Mesendoderm (in vitro differentiated cells): Measurements from ENCODE around the gene CTRB2.

Experiments used
- DNase-seq: peaks from one replicate; pipeline ENCODE4 v3.0.0; 2013
- H2AK5ac ChIP-seq: 2 replicates; pipeline ENCODE4 v1.6.1; 2013; ENCODE audit warnings: low read length, inconsistent platforms
- H2BK120ac ChIP-seq: 2 replicates; pipeline ENCODE4 v1.6.1; 2013; ENCODE audit warnings: low read depth, mild to moderate bottlenecking, low read length, moderate library complexity, mixed read lengths
- H2BK15ac ChIP-seq: replicated peaks from 2 replicates; pipeline ENCODE4 v1.6.1; 2013; ENCODE audit warnings: low read depth, mild to moderate bottlenecking, moderate library complexity
- H2BK5ac ChIP-seq: 2 replicates; pipeline ENCODE4 v1.6.1; 2013; ENCODE audit warnings: low read length, inconsistent platforms
- H3K18ac ChIP-seq: 2 replicates; pipeline ENCODE4 v1.6.1; 2013; ENCODE audit warnings: mild to moderate bottlenecking, low read length, mixed read lengths
- H3K23ac ChIP-seq: one replicate; pipeline ENCODE4 v1.6.1; 2013; ENCODE audit warnings: low read length
- H3K27ac ChIP-seq: 2 replicates; pipeline ENCODE4 v1.5.1; 2013; ENCODE audit warnings: low read depth, mild to moderate bottlenecking, inconsistent platforms, low read length, moderate library complexity
- H3K27me3 ChIP-seq: 2 replicates; pipeline ENCODE4 v1.6.1; 2013; ENCODE audit warnings: low read length, control low read depth, mild to moderate bottlenecking, inconsistent platforms; ENCODE audit not compliant: insufficient read depth, poor library complexity
- H3K36me3 ChIP-seq: 2 replicates; pipeline ENCODE4 v1.6.1; 2013; ENCODE audit warnings: low read length, inconsistent platforms; ENCODE audit not compliant: control insufficient read depth, insufficient read depth
- H3K4ac ChIP-seq: one replicate; pipeline ENCODE4 v1.6.1; 2013; ENCODE audit warnings: low read depth, mild to moderate bottlenecking, low read length, moderate library complexity
- H3K4me1 ChIP-seq: 2 replicates; pipeline ENCODE4 v1.6.1; 2013; ENCODE audit warnings: low read depth, low read length, inconsistent platforms; ENCODE audit not compliant: control insufficient read depth
- H3K4me2 ChIP-seq: 2 replicates; pipeline ENCODE4 v1.6.1; 2013; ENCODE audit warnings: low read length
- H3K4me3 ChIP-seq: 2 replicates; pipeline ENCODE4 v1.5.1; 2013; ENCODE audit warnings: mild to moderate bottlenecking, low read length
- H3K56ac ChIP-seq: one replicate; pipeline ENCODE4 v1.6.1; 2013; ENCODE audit warnings: low read length
- H3K79me1 ChIP-seq: 2 replicates; pipeline ENCODE4 v1.6.1; 2013; ENCODE audit warnings: low read length, inconsistent platforms
- H3K79me2 ChIP-seq: 2 replicates; pipeline ENCODE4 v1.6.1; 2013; ENCODE audit warnings: mild to moderate bottlenecking, low read length; ENCODE audit not compliant: control insufficient read depth, insufficient read depth
- H3K9ac ChIP-seq: 2 replicates; pipeline ENCODE4 v1.6.1; 2013; ENCODE audit warnings: low read length, inconsistent platforms
- H4K5ac ChIP-seq: one replicate; pipeline ENCODE4 v1.6.1; 2013; ENCODE audit warnings: low read length
- H4K8ac ChIP-seq: one replicate; pipeline ENCODE4 v1.6.1; 2013; ENCODE audit warnings: low read depth, mild to moderate bottlenecking, control low read depth, low read length, moderate library complexity
- WGBS: extraction: QIAGEN DNeasy Blood & Tissue Kit; methylation state at CpG from one replicate; pipeline ENCODE4 v1.1.7; 2013; ENCODE audit warnings: low lambda C conversion rate, missing lambda C conversion rate; ENCODE audit not compliant: insufficient coverage; ENCODE audit errors: extremely low coverage; 5-methylcytosine and 5-hydroxymethylcytosine counted together

Gene CTRB2

DNA sequence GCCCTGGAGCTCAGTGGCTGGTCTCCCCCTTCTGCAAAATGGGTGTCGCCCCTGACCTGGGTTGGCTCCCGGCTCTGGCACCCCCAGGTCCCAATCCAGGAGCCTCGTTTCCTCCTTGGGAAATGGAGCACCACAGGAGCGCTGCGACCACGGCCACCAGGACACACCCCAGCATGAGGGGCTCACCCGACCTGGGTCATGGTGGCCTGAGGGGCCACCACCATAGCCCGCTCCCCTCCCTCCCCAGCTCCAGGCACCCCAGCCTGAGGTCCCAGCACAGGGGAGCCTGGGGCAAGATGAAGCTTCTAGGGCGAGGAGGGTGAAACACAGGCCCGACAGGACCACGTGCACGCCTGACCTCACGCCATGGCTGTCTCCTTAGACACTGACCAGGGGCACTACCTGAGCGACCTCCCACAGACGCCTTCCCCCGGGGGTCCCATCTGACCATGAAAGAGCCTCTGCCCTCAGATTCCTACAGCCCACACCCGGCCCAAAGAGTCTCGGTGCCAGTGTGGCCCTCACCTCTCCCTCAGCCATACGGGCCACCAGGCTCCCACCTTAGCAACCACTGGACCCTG is 32.7 kb upstream of the CTRB2 start:
- no peak overlapping the region for H3K4me3 ChIP-seq
- no peak overlapping the region for H4K5ac ChIP-seq
- H3K27ac ChIP-seq = no peak overlapping the region
- no peak overlapping the region for H3K4me2 ChIP-seq
- peaks cover 4% of the 10 kb centered on the region for H3K4me1 ChIP-seq
- peak overlapping the region; percentile 7 for H3K56ac ChIP-seq
- peaks cover 22% of the 10 kb centered on the region for H3K79me1 ChIP-seq
- no peak overlapping the region for H2AK5ac ChIP-seq
- H3K79me2 ChIP-seq = peaks cover 59% of the 10 kb centered on the region
- H3K18ac ChIP-seq = no peak overlapping the region
- no peak overlapping the region for H3K4ac ChIP-seq
- H3K27me3 ChIP-seq = no peaks in the 10 kb centered on the region
- DNase-seq = no peak
- peaks cover 16% of the 10 kb centered on the region for H3K36me3 ChIP-seq
- no peak overlapping the region for H4K8ac ChIP-seq
- H2BK15ac ChIP-seq = no peak overlapping the region
- H3K23ac ChIP-seq = no peak overlapping the region
- H3K9ac ChIP-seq = no peak overlapping the region
- H2BK120ac ChIP-seq = no peak overlapping the region
- no peak overlapping the region for H2BK5ac ChIP-seq
- no CpG with 5 or more reads among the region's 19 CpGs for WGBS

GRCh38 chr16:75238853-75239541 is 32.0 kb upstream of the CTRB2 start:
- H2AK5ac ChIP-seq = no peak overlapping the region
- peaks cover 16% of the 10 kb centered on the region for H3K79me1 ChIP-seq
- no peak overlapping the region for H2BK120ac ChIP-seq
- H3K79me2 ChIP-seq = peaks cover 52% of the 10 kb centered on the region
- H3K4me3 ChIP-seq = no peak overlapping the region
- H3K4me2 ChIP-seq = no peak overlapping the region
- H3K27ac ChIP-seq = no peak overlapping the region
- DNase-seq = no peak
- peaks cover 18% of the 10 kb centered on the region for H3K36me3 ChIP-seq
- H3K56ac ChIP-seq = no peak overlapping the region
- no peak overlapping the region for H4K8ac ChIP-seq
- no CpG with 5 or more reads among the region's 16 CpGs for WGBS
- no peak overlapping the region for H3K9ac ChIP-seq
- no peak overlapping the region for H2BK5ac ChIP-seq
- H3K4ac ChIP-seq = no peak overlapping the region
- no peak overlapping the region for H2BK15ac ChIP-seq
- H3K18ac ChIP-seq = no peak overlapping the region
- no peak overlapping the region for H4K5ac ChIP-seq
- no peaks in the 10 kb centered on the region for H3K4me1 ChIP-seq
- no peaks in the 10 kb centered on the region for H3K27me3 ChIP-seq
- H3K23ac ChIP-seq = no peak overlapping the region

DNA sequence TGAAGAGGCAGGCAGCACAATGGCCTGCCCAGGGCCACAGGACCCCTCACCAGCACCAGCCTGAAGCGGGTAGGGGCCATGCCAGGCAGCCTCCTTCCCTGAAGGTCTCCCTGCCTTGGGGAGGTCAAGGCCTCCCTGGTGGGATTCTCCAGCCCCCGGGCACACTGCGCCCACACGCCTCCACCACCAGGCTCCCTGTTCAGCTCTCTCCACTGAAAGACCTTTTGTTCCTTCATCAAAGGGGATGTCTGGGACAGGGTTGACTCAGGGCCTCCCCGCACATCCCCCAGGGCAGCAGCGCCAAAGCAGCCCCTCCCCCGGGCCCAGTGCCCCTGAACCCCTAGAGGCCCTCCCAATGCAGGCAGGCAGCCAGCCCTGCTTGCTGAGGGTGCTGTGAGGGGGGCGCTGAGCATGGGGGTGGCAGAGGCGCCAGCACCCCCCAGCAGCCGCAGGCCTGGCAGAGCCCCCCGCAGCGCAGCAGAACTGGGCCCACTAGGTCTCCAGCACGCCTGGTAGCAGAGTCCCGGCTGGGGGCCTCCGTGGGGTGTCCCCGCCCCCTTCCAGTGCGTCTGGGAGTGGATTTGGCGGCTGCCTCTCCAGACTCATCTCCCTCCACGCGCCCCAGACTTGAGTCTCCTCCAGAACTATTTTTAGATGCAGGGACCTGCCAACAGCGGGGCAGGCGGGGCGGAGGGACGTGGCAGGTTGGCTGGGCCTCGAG is 31.3 kb upstream of the CTRB2 start:
- Histone ChIP-seq H3K23ac (no peak overlapping the region), H3K4me1 (no peaks in the 10 kb centered on the region), H3K4ac (no peak overlapping the region)

GRCh38 chr16:75237398-75238131 is 30.6 kb upstream of the CTRB2 start:
- no peak overlapping the region for H3K23ac ChIP-seq
- H3K18ac ChIP-seq = no peak overlapping the region
- no peak overlapping the region for H2BK120ac ChIP-seq
- no CpG with 5 or more reads among the region's 18 CpGs for WGBS
- H3K4me3 ChIP-seq = no peak overlapping the region
- peaks cover 39% of the 10 kb centered on the region for H3K79me2 ChIP-seq
- H3K27ac ChIP-seq = no peak overlapping the region
- H3K4ac ChIP-seq = no peak overlapping the region
- no peak overlapping the region for H4K8ac ChIP-seq
- H3K27me3 ChIP-seq = no peaks in the 10 kb centered on the region
- H3K9ac ChIP-seq = no peak overlapping the region
- H4K5ac ChIP-seq = no peak overlapping the region
- H3K36me3 ChIP-seq = peaks cover 15% of the 10 kb centered on the region
- no peak for DNase-seq
- no peak overlapping the region for H2AK5ac ChIP-seq
- no peak overlapping the region for H3K4me2 ChIP-seq
- peaks cover 8% of the 10 kb centered on the region for H3K79me1 ChIP-seq
- H3K56ac ChIP-seq = no peak overlapping the region
- H3K4me1 ChIP-seq = no peaks in the 10 kb centered on the region
- H2BK5ac ChIP-seq = no peak overlapping the region
- no peak overlapping the region for H2BK15ac ChIP-seq

More for the DNA sequence above, 31.3 kb upstream of the CTRB2 start:
- no peak overlapping the region for H2BK15ac ChIP-seq
- H3K18ac ChIP-seq = no peak overlapping the region
- H4K5ac ChIP-seq = no peak overlapping the region
- H3K27me3 ChIP-seq = no peaks in the 10 kb centered on the region
- DNase-seq = no peak
- no peak overlapping the region for H2BK120ac ChIP-seq
- H3K36me3 ChIP-seq = peaks cover 18% of the 10 kb centered on the region
- no peak overlapping the region for H2BK5ac ChIP-seq
- H3K79me2 ChIP-seq = peaks cover 45% of the 10 kb centered on the region
- no peak overlapping the region for H3K9ac ChIP-seq
- no peak overlapping the region for H2AK5ac ChIP-seq
- H3K79me1 ChIP-seq = peaks cover 11% of the 10 kb centered on the region
- no peak overlapping the region for H3K27ac ChIP-seq
- H3K4me3 ChIP-seq = no peak overlapping the region
- H3K4me2 ChIP-seq = no peak overlapping the region
- no CpG with 5 or more reads among the region's 25 CpGs for WGBS
- H4K8ac ChIP-seq = no peak overlapping the region
- no peak overlapping the region for H3K56ac ChIP-seq

DNA sequence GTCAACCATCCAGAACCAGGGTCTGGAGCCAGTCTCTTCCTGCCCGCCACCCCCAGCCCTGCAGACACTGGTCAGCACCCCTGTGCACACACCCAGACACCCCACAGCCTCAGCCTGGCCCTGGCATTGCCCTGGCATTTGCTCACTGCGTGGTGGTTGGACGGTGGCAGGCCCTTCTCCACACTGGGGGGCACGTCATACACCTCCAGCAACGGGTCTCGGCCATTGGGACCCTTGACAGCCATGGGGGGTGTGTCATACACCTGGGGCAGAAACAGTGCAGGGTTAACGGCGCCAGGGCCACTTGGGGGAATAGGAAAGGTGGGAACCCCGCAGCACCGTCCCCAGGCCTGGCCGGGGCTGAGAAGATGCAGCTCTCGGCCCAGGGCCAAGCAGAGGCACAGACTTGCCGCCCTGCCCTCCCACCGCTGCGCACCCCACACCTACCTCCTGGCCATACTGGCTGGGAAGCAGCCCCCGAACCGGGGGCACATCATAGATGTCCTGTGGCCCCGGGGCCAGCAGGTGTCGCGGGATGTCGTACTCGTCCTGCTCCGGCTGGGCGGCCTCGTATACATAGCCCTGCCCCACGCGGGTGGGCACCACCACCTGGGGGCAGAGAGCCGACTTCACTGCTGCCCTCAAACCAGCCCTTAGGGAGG is 29.9 kb upstream of the CTRB2 start:
- no peak for DNase-seq
- Histone ChIP-seq H2BK15ac (no peak overlapping the region), H3K4me1 (no peaks in the 10 kb centered on the region), H2BK120ac (no peak overlapping the region), H3K9ac (no peak overlapping the region), H3K56ac (no peak overlapping the region), H3K27me3 (no peaks in the 10 kb centered on the region), H3K18ac (no peak overlapping the region), H4K8ac (no peak overlapping the region), H3K79me2 (peaks cover 36% of the 10 kb centered on the region), H2BK5ac (no peak overlapping the region), H3K79me1 (peaks cover 8% of the 10 kb centered on the region), H3K36me3 (peaks cover 15% of the 10 kb centered on the region), H3K4ac (no peak overlapping the region), H3K27ac (no peak overlapping the region), H3K4me3 (no peak overlapping the region), H4K5ac (no peak overlapping the region), H3K4me2 (no peak overlapping the region), H2AK5ac (no peak overlapping the region), H3K23ac (no peak overlapping the region)
- no CpG with 5 or more reads among the region's 28 CpGs for WGBS
